NCI-H2196 (cell line): Measurements from ENCODE around the gene TTBK1.

Experiments used
- DNase-seq: peaks from one replicate; lab custom pipeline; 2025; ENCODE audit not compliant: unreplicated experiment; lab: John Stamatoyannopoulos, UW

The TTBK1 gene

DNA sequence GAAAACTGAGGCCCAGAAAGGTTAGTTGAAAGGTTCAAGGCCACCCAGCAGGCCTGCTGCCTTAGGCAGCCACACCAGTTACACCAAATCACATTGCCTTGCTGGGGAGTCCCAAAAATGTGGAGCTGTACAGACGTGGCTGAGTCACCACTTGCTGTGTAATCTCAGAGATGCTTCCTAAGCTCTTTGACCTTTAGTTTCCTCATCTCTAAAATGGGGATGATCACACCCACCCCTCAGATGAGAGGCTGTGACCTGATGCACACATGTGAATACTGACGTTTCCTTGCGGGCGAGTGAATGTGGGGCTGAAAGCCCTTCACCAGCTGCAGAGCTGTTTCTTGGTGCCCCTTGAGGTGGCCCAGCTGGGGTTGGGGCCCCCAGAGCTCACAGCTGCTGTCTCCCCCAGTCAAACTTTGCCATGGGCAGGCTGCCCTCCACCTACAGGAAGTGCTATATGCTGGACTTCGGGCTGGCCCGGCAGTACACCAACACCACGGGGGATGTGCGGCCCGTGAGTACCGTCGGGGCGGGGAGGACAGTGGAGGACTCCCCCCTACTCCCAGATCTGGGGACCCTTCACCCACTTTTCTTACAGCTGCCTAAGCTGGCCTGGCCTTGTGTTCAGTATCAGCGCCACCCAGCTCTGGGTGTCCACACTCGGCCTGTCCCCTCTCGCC is 11.0 kb downstream of the TTBK1 start:
- no peak for DNase-seq

DNA sequence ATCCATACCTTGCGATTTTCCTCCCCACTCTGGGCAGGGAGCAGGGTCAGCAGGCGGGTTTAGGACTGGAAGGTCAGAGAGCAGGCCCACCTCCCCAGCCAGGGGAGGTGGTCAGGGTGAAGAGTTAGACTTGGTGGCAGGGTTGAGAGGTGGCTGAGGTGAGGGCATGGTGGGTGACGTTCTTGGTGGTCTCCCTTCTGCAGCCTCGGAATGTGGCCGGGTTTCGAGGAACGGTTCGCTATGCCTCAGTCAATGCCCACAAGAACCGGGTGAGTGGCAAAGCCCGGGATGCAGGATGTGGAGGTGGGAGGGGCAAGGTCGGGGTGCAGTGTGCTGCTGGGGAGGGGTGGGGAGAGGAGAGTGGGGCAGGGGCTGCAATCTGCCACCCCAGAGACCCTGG is 11.6 kb downstream of the TTBK1 start:
- no peak for DNase-seq

DNA sequence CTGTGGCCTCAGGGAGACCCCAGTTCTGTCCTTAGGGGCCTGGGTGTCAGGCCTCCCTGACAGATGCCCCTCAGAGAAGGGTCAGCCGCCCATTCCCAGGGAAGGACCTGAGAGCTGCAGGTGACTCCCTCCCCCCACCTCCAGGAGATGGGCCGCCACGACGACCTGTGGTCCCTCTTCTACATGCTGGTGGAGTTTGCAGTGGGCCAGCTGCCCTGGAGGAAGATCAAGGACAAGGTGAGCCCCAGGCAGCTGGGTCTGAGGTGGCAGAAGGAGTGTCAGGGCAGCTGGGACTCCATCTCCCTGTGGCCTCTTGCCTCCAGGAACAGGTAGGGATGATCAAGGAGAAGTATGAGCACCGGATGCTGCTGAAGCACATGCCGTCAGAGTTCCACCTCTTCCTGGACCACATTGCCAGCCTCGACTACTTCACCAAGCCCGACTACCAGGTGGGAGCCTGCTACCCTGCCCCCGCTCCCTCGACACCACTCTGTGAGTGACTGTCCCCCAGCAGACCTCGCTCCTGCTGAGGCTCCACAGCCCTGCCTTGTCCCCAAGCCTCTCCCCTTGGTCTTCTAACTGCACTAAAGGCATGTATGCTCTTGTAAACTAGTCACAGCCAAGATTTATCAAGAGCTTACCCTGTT is 12.2 kb downstream of the TTBK1 start:
- DNase-seq: no peak

DNA sequence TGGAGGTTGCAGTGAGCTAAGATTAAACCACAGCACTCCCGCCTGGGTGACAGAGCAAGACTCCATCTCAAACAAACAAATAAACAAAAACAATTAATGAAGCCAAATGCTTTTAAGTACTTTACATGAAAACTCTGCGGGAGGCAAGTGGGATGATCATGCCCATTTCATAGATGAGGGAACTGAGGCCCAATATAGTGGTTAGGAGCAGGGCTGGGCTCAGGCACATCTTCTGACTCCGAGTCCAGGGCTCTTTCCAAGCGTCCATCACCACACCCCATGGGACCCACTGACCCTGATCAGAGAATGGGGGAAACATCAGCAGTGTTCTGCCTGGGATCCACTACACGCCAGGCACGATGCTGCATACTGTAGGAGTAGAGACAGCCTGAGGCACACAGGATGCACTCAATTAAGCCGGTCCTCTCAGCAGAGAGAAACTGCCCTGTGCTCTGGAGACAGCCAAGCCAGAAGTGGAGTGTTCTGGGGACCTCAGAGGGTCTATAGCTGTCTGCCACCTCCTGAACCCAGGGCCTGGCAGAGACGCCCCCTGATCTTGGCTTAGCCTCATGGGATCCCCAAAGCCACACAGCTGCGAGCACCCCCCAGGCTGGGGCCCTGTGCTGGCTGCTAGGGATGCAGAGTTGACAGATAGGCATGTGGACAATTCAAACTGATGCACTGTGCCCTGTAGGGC is 13.5 kb downstream of the TTBK1 start:
- no peak for DNase-seq

DNA sequence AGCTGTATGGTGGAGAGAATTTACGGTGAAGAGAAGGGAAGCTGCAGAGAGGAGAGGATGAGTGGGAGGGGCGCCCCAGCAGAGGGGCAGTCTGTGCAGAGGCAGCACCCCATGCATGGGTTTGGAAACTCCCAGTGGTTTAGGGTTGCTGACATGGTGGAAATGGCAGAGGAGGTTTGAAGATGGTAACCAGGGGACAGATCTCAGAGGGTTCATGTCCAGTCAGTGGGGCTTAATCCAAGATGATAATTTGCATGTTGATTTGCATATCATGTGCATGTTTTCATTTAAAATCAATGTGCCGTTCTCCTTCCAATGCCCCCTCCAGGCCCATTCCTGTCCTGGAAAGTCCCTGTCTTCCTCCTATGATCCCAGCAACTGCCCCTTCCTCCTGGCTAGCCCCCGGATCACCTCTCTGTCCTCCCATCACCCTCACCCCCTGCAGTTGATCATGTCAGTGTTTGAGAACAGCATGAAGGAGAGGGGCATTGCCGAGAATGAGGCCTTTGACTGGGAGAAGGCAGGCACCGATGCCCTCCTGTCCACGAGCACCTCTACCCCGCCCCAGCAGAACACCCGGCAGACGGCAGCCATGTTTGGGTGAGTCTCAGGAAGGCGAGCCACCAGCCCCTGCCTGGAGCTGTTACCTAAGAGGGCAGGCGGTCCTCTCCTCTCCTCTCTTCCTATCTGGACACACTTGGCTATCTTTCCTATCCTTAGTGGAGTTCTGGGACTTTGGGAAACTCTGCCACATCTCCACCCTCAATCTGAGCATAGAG is 14.3 kb downstream of the TTBK1 start:
- no peak for DNase-seq

DNA sequence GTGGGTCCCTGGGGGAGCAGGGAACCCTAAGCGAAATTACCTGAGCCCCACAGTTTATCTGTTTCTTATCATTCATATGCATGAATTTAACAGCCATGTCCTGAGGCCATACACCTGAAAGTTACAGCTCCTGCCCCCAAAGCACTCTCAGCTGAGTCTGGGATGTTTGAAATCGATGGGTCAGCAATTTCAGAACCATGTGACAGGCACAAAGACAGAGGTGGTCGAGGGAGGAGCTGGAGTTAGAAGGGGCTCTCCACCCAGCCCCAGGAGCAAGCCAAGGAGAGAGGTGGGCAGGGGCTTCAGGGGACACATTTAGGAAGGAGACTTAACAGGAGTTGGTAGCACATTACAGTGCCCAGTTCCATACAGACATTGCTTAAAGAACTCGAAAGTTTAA is 14.9 kb downstream of the TTBK1 start:
- no peak for DNase-seq

DNA sequence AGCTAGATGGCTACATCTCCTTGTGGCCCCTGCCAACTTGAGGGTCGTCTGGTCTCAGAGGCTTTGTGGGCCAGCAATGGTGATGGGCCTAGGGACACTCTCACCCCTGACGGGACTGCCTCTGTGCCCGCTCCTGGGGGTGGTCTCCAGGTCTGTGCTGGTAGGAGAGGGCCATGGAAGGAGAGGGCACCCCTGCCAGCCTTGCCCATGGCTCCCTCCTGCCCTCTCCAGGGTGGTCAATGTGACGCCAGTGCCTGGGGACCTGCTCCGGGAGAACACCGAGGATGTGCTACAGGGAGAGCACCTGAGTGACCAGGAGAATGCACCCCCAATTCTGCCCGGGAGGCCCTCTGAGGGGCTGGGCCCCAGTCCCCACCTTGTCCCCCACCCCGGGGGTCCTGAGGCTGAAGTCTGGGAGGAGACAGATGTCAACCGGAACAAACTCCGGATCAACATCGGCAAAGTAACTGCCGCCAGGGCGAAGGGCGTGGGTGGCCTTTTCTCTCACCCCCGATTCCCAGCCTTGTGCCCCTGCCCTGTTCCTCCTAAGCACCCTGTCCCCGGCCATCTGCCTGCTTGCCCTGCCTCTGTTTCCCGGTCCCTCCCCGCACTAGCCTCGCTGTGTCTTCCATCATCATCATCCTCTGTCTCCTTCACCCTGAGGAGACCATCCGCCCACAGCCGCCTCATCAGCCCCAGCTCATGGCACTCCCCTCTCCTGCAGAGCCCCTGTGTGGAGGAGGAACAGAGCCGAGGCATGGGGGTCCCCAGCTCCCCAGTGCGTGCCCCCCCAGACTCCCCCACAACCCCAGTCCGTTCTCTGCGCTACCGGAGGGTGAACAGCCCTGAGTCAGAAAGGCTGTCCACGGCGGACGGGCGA is 15.8 kb downstream of the TTBK1 start:
- no peak for DNase-seq

DNA sequence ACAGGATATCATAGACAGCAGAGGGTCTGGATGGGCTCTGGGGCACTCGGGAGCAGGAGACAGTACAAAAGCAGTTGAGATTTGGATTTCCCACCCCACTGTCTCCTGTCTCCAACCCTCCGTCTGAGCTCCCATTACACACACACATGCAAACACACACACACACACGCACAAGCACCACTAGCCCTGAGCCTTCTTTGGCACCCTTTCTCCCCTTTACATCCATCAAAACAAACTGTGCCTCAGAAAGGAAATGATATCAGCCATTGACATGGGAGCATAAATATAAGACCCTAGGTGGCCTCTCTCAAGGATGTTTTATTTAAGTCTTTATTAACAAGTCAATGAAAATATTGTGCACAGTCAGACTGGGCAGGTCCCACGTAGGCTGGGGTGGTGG is 17.5 kb downstream of the TTBK1 start:
- no peak for DNase-seq

DNA sequence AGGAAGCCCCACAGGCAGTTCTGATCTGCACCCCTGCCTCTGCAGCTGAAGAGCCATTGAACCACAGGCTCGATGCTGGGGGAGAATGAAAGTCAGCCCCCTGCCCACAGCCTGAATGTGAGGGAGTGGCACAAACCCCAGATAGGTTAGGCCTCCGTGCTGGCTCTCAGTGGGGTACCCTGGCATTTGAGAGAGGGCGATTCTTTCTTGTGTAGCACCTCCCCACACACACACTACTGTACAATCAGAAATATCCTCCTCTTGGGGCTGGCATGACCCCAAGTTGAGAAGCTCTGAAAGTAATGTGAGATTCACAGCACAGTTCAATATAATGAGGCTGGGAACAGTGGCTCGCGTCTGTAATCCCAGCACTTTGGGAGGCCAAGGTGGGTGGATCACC is 17.9 kb downstream of the TTBK1 start:
- no peak for DNase-seq

DNA sequence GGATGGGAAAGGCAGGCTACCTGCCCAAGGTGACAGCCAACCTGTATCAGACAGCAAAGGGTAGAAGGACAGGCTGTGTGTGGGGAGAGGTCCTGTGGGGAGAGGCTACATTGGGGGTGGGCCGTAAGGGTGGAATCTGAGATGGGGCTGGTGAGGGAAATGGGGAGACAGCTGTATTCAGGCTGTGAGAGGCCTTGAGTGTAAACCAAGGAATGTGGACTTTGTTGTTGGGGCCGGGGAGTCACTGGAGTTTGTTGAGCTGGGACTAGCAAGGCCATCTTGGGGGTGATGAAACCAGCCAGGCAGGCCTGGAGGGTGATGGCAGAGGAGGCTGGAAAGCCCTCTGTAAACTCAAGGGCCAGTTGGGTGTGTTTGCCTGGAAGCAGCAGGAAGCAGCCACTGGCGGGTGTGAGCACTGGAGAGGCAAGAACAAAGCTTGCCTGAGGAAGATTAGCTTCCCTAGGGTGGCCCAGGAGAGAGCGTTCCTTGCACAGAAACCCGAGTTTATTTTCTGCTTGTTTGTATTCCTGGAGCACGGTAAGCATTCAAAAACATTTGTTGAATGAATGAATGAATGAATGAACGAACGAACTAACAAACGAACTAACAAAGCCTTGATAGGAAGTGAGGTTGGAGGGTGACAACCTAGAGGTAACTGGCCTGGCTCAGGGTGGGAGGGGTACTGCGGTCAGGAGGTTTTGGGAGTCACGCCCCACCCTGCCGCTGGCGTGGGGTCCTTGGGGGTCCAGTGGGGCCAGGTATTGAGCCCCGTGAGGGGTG is 18.9 kb downstream of the TTBK1 start:
- no peak for DNase-seq

DNA sequence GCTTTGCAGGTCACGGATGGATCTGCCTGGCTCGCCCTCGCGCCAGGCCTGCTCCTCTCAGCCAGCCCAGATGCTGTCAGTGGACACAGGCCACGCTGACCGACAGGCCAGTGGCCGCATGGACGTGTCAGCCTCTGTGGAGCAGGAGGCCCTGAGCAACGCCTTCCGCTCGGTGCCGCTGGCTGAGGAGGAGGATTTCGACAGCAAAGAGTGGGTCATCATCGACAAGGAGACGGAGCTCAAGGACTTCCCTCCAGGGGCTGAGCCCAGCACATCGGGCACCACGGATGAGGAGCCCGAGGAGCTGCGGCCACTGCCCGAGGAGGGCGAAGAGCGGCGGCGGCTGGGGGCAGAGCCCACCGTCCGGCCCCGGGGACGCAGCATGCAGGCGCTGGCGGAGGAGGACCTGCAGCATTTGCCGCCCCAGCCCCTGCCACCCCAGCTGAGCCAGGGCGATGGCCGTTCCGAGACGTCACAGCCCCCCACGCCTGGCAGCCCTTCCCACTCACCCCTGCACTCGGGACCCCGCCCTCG is 19.6 kb downstream of the TTBK1 start:
- DNase-seq: no peak

DNA sequence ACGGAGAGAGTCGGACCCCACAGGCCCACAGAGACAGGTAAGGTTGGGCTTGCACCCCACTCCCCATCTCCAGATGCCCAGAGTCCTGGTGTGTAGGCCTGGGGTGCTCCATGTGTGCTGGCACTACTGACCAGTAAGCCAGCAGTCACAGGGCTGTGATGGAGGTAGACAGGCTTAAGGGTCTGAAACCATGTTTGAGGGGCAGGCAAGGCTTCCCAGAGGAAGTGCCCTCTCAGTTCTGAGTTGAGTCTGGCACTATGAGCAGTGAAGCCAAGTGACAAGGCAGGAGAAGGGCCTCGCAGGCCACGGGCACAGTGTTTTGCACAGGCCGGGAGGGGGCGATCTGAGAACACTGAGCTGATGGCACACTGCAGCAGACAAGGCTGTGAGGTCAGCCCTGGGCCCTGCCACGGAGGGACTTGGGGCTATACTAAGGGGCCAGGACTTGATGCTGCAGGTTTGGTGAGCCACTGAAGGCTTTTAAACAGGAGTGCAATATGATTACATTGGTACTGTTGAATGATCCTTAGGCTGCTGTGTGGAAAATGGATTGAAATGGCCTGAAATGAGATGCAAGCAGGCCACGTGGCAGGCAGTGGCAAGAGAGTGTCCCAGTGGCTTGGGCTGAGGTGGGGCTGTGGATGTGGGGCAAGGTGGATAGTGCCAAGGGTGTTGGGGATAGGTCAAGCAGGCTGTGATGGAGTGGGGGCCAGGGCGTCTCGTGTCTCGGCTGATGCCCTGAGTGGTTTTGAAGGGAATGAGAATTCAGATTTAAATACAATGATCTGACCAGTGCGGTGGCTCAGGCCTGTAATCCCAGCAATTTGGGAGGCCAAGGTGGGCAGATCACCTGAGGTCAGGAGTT is 20.3 kb downstream of the TTBK1 start:
- DNase-seq: peak; percentile 74

DNA sequence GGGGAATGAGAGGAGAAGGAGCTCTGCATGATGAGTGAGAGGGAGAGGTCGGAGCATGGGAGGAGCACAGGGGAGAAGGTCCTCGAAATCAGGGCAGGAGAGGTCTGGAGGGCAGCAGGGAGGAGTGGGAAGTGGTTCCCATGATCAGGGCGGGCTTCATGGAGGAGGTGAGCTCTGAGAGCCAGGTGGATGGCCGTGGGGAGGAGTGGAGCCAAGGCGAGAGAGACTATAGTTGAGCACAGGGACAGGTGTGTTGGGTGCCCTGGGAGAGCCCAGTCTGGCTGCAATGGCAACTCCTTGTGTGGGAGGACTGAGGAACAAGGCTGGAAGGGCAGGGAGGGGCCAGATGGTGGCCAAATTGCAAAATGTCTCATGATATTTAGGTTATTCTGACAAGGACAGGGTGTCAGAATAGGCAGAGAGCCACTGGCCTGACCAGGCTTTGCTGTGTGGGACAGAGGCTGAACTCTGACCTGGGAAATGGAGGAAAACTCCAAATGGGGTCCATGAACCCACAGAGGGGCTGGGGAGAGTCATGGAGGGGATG is 21.4 kb downstream of the TTBK1 start:
- DNase-seq: no peak

DNA sequence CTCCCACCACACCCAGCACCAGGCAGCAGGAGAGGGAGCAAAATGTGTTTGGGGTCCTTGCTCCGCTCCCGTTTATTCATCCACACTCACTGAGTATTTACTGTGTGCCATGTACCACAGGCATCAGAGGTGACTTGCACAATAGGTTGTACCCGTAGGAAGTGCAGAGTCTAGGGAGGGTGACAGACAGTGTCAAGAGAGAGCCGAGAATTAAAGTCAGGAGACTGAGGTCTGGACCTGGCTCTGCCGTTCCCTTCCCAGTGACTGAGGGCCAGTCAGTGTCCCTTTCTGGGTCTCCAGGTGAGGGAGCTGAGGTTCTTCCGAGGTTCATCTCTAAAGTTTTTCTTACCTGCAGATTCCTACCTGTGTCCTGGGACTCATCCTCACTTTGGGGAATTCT is 22.3 kb downstream of the TTBK1 start:
- no peak for DNase-seq

DNA sequence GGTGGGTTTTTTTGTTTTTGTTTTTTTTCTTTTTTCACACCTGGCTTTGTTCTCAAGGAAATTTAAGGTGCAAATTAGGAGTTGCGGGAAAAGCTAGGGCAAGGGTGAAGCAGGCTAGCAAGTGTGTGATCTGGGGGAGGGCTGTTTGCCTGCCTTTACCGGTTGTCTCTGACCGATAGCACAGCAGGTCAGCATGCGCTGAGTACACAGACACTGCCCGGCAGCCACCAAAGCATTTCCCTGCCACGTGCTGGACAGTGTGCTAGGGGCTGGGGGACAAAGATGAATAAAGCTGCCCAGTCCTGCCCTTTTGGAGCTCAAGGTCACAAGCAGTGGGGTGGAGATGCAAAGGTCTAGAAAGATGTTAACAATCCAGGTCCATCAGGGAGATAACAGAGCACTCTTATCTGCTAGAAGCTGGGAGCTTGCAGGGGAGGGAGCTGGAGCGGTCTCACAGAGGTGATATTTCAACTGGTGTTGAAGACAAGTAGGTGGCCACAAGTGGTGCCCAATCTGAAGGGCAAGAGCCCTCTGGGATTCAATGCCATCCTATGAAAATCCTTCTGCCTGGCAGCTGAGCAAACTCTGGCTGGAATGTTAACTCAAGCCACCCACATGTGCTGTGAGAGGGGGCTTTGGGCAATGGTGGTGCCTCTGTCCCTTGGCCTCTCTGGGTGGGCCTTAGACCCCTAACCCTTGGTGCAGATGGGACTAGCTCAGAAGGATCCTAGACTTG is 24.5 kb downstream of the TTBK1 start:
- DNase-seq: peak; percentile 60

DNA sequence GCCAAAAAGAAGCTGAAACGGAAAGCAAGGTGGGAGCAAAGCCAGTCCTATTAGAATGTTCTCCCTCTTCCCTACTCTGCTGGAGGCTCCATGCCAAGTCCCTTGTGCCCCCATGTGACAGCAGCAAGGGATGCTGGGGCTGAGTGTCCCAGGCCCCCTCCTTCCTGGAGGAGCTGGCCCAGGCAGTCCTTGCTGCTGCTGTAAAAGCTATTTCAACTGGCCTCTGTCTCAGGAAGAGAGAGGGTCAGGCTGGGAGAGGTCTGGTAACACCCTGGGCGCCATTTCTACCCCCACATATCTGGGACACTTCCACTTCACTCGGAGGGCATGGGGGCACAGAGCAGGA is 25.0 kb downstream of the TTBK1 start:
- DNase-seq: peak; percentile 60

DNA sequence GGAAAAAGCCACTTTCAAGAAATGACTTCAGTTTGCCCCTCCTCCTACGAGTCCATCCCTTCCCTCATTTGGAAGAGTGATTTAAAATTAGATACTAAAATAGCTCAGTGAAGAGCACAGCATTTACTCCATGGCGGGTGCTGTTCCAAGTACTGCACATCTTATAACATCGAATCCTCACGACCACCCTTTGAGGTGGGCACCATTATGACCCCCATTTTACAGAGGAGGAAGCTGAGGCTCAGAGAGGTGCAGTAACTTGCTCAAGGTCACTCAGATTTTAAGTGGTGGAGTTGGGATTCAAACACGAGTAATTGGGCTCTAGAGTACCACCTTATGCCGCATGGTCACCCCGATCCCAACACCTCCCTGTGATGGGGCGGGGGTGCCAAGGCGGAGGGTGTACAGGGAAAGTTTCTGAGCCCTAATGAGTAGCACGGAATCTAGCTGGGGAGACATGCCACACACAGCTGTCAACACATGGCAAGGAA is 25.5 kb downstream of the TTBK1 start:
- no peak for DNase-seq
